HG02943 (cell line): ENCODE data around the gene ADSS1.
"Not testable (repeated sequence)": the region's sequence is repeated elsewhere in the genome, so short reads cannot be mapped to it uniquely, and the experiment has no call there.

Source experiments
- ATAC-seq: cut with Tn5 transposase; IDR thresholded peaks from one replicate; pipeline ENCODE4 v1.9.1; 2021; ENCODE audit warnings: mild to moderate bottlenecking, low read depth, moderate library complexity; ENCODE audit not compliant: unreplicated experiment

ADSS1 gene

DNA sequence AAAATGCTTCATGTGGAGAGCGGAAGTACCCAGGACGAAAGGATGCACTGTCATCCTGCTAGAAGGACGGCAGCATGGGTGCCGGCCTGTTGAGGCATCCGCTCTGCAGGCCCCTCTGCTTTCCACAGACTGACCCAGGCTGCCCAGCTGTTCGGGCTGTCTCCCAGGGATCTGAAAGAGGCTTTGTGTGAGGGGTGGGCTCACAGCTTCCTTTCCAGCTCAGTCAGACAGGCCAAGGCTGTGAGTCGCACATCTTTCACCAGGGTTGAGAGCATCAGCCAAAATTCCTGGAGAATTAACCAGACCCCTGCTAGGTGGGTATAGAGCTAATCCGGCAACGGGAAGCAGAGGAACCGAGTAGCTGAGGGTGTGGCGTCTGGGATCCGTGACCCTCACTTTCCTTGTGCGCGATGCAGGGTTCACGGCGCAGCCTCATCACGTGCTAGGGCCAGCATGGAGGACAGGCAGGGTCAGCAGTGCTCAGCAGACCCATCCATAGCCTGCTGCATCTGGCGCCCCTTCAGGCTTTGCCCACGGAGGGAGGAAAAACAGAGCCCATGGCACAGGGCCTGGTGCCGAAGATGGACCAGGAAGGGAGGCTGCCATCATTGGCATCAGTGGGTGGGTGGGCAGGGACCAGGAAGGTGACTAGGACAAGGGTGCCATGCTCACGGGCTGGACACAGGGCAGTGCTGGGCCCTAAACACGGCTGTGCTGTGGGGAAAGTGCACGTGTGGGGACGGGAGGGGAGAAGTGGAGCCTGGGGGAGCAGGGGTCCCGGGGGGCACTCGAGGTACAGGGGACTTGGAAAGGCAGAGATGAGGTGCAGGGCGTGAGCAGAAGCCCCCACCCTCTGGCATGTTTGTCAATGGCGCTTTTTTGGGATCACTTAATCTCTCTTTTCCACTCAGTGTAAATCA, 19.7 kb downstream of the ADSS1 start:
- ATAC-seq, result no peak

DNA sequence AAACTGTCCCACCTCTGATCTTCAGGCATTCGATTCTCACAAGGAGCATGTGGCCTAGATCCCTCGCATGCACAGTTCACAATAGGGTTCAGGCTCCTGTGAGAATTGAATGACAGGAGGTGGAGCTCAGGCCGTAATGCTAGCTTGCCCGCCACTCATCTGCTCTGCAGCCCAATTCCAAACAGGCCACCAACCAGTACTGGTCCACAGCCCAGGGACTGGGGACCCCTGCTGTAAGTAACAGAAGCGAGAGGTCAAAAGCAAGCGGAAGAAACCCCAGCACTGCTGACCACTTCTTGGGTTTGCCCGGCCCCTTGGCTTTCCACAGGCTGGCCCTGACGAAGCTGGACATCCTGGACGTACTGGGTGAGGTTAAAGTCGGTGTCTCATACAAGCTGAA, 20.5 kb downstream of the ADSS1 start:
- no peak for ATAC-seq

DNA sequence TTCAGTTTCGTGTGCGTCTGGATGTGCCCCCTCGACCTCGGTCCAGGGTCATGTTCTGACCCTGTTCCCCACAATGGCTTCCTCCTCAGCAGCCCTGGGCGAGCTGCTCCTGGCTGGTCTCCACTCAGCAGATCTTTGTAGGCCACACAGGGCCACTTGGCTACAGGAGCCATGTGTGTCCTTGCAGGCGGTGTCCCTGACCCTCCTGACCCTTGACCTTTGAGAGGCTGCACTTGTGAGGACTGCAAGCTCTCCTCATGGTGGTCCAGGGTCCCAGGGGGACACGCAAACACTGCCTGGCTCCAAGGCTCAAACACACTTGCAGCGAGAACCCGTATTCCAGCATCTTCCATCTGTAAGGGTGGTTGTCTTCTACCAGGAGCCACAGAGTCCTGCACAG, 21.4 kb downstream of the ADSS1 start:
- no peak for ATAC-seq

DNA sequence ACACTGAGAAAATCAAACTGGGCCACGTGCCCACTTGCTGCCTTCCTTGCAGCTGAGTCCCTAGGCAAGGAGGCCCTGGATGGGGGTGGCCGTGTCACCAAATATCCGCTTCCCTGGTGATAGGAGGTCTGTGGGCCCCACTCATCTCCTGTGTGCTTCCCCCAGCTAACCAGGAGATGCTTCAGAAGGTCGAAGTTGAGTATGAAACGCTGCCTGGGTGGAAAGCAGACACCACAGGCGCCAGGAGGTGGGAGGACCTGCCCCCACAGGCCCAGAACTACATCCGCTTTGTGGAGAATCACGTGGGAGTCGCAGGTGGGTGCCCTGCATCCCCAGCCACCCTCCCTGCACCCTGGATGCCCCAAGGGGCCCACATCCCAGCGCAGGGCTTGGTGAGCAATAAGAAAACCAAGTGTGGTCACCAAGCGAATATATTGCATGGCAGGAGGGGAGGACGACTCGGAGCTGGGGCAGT, 22.1 kb downstream of the ADSS1 start:
- no peak for ATAC-seq

DNA sequence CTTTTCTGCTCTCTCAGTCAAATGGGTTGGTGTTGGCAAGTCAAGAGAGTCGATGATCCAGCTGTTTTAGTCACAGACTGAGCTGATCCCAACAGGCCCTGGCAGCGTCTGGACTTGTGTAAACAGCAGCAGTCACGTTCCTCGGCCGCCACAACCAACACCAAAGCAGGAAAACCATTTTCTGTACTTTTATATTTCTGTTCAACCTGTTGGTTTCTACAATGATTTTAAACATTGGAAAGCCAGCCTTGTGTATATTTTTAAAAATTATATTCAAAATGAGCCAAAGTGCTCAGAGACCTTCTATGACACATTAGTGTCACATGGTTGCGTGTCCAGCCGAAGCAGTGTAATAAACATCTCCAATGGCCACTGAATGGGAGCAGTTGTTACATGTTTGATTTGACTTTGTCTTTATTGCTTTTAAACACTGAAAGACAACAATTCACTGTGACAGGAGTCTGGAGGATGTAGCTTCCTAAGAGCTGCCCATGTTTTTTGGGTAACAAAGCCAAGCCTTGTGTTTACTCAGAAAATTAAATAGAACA, 23.0 kb downstream of the ADSS1 start:
- ATAC-seq, result no peak

DNA sequence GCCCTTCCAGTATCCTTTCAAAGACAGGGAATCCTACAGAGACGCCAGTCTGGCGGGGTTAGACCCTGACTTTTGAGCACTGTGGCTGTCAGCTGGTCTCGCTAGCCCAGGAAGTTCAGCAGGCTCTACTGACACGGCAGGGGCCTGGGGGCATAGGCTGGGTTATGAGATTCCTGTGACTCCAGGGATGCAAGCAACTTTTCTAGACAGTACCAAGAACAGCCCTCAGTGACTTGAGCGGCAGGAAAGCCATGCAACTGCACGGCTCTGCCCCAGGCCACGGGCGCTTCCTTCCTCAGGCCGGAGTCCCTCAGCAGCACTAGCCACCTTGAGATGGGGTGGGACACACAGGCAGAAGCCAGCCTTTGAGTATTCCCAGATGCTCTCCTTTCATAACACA, 23.8 kb downstream of the ADSS1 start:
- ATAC-seq, result no peak

DNA sequence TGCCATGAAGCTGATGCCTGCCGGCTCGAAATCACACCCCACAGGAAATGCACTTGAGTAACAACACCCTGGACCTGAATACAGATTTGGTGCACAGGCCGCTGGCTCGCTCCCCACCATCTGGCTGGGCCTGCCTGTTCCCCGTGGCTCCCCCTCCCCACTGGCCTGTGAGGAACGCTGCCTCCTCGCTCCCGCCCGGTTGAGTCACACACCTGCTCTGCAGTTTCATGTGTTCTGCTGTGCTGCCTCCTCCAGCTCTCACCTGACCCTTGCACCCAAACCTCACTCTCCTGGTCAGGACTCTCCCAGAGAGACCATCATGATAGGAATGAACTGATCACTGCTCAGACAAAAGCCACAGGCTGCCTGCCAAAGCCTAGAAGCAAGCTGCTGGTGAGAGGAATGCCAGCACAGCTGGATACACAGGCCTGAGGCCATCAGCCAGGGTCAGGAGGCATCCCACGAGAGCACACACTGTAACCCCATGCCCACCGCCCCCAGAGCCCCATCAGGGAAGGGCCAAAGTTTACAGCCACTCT, 25.2 kb downstream of the ADSS1 start:
- no peak for ATAC-seq

DNA sequence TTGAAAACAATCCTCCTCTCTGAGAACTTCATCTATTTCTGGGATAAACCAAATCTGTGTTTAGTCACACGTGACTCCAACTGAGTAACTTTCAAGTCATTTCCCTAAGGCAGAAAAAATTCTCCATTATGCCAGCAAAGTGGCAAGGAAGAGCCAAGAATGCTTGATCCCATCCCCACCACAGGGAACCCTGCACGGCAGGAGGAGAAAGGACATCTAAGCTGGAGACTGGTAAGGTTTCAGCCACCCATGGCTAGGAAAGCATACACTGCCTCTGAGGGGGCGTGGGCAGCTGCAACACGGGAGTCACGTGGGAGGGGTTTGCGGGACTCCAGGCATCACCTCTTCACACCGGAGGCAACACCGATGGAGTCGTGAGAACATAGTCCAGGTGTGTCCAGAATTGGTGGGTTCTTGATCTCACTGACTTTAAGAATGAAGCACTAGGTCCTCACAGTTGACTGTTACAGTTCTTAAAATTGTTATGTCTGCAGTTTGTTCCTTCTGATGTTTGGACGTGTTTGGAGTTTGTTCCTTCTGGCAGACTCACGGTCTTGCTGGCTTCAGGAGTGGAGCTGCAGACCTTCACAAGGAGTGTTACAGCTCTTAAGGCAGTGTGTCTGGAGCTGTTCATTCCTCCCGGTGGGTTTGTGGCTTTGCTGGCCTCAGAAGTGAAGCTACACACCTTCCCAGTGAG, 26.2 kb downstream of the ADSS1 start:
- no peak for ATAC-seq

DNA sequence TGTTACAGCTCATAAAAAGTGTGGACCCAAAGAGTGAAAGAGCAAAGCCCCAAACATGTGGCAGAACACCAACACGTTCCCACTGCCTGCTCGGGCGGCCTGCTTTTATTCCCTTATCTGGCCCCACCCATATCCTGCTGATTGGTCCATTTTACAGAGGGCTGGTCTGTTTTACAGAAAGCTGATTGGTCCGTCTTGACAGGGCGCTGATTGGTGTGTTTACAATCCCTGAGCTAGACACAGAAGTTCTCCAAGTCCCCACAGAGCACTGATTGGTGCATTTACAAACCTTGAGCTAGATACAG, 26.7 kb downstream of the ADSS1 start:
- ATAC-seq, result not testable (repeated sequence)

DNA sequence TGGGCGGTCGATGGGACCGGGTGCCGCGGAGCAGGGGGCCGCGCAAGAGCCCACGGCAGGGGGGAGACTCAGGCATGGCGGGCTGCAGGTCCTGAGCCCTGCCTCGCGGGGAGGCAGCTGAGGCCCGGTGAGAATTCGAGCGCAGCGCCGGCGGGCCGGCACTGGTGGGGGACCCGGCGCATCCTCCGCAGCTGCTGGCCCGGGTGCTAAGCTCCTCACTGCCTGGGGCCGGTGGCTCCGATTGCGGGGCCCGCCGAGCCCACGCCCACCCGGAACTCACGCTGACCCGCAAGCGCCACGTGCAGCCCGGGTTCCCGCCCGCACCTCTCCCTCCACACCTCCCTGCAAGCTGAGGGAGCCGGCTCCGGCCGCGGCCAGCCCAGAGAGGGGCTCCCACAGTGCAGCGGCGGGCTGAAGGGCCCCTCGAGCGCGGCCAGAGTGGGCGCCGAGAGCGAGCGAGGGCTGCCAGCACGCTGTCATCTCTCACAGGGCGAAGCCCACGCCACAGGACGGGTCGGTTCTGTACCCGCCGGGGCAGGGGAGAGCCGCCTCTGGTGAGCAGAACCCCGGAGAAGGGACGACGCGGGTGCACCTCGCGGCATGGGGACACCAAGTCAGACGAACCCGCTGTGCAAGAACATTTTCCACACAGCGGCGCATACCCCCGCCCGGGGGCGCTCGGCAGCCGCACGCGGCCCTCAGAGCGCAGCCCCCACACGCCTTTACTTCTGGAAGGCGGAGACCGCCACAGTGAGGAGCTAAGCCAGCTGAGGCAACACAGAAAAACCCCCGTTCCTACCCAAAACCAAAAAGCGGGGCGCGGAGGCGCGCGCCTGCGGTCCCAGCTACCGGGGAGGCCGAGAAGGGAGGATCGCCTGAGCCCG, 27.8 kb downstream of the ADSS1 start:
- ATAC-seq, result no peak

DNA sequence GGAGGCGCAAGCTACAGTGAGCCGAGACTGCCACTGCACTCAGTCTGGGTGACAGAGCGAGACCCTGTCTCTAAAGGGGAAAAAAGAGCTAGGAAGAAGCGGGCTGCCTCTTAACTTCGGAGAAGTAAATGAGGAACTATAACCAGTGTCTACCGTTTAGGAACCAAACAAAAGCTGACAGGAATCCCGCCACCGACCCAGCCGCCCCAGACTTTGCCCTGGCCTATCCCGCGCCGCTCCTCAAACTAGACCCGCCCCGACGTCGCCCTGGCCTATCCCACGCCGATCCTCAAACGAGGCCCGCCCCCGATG, 28.4 kb downstream of the ADSS1 start:
- peak; percentile 83 for ATAC-seq

DNA sequence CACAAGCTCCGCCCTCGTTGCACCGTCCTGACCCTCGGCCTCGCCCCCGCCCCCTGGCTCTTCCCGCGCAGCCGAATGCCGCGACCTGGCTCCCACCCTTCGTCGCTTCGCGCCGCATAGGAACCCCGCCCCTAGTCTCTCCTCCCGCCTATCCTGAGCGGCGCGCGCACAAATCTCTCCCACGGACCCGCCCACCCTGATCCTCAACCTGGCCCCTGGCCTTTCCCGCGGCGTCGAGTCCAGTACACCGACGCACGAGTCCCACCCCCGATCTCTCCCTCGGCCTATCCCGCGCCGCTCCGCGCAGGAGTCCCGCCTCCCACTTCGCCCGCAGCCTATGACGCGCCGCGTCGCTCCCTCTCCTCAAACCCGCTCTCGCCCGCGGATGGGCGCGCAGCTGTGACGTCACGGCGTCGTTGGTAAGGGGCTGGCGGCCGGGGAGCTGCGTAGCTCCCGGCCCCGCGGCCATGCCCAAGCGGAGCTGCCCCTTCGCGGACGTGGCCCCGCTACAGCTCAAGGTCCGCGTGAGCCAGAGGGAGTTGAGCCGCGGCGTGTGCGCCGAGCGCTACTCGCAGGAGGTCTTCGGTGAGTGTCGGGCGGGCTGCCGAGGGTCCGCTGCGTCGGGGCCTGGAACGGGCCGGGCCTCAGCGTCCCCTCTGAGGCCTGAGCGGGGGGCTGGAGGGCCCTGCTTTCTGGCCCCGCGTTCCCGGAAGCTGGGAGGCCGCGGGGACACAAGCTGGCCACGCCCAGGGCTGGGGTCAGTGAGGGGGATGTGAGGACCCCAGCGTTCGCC, 28.9 kb downstream of the ADSS1 start, which contains the start of gene SIVA1:
Gene SIVA1 (plus strand): TSS at position 413 of the 793 bp plus-strand sequence. CDS start 55 bp downstream, at position 468.
- ATAC-seq, result peak; percentile 87

DNA sequence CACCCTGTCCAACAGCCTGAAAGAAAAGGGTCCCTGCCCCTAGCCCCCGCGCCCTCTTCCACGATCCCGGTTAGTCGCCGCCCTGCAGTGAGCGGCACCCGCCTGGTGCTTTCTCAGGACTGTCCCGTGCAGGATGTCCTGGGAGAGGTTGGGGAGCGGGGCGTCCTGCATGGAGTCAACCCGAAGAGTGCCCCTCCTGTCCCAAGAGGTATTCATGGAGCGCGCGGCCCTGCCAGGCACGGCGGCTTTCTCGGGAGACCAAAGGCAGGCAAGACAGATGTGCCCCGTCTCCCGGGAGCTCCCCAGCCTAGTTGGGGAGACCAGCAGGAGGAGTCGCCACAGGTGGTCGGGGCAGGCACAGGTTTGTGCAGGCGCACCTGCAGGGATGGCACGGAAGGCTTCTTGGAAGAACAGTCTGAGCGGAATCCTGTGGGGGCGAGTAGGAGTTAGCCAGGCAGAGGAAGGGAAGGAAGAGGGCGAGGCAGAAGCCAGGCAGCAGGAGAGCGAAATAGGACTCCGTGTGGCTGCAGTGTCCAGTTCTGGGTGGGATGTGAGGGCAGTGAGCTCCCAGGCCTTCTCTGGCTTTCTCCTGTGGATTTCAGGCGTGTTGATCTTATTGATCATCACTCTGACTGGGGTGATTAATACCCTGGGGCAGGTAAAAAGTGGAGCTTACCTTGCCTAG, 29.6 kb downstream of the ADSS1 start:
- ATAC-seq, result no peak

DNA sequence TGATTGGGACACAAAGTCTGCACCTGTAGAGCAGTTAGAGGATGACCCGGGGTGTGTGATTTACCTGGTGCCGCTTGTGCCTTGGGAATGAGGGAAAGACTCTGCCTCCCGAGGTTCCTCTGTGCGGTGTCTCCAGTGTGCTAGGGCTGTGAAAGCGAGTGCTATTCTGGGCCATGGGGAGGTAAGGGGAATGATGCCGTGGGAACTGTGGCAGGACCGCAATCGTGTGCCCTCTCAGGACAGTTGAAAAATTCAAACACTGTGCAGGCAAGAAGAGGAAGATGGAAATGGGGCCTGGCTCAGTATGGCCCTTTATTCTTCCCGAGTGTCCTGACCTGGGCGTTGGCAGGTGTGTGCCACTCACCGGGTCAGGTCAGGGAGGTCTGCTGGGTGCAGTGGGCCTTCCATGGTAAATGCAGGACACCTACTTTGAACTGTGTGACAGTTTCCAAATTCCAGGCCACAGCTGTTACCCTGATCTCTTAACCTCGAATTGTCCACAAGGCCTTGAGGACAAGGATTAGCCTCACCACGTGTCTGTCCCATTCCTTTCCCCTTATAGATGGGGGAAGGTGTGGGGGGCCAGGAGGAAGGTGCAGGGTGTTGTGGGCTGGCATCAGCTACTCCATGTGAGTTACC, 30.3 kb downstream of the ADSS1 start:
- no peak for ATAC-seq

DNA sequence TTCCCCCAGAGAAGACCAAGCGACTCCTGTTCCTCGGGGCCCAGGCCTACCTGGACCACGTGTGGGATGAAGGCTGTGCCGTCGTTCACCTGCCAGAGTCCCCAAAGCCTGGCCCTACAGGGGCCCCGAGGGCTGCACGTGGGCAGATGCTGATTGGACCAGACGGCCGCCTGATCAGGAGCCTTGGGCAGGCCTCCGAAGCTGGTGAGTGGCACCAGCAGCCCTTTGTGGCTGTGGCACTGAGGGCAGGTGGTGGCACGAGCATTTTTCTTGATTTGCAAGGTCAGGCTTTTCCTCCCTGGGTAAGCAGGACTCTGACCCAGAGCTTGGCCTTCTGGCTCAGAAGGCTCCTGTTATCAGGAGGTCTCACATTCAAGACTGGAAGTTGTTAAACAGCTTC, 31.6 kb downstream of the ADSS1 start:
- no peak for ATAC-seq

DNA sequence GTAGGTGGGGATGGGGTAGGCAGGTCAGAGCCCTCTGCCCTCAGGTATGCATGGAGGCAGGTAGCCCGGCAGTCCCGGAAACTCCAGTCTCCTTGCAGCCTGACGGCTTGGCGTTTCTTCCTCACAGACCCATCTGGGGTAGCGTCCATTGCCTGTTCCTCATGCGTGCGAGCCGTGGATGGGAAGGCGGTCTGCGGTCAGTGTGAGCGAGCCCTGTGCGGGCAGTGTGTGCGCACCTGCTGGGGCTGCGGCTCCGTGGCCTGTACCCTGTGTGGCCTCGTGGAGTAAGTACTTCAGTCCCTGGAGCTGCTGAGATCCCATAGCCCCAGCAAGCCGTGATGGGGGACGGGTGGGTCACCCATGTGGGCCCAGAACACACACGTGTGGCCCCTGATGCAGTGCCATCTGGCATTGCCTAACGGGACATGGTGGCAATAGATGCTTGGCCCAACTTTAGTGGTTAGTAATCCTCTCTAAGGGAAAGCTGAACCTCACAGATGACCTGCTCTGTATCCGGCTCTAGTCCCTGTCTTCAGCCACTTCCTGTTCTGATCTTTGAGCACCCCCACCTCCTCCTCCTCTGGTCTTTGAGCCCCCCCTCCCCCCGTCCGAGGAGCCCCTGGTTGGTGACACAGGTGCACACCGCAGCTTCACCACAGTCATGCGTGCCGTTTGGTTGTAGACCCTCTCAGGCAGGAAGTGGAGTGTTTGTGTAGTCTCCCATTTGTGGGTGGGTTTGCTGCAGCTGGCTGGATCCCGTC, 32.6 kb downstream of the ADSS1 start:
- no peak for ATAC-seq

DNA sequence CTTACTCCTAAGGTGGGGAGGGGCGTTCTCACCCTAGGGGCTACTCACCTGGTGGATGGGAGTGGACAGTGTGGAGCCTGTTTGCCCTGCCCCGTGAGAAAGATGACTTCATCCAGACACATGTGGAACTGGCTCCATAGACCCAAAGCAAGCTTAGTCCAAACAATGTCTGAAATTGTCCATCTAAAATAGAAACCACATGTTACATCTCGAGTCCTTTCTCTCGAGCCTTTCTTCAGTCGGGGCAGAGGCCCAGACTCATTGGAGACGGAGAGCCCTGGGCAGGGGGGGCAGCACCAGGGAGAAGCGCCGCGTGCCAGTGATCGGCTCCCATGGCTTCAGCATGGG, 33.2 kb downstream of the ADSS1 start:
- no peak for ATAC-seq
